CD4-positive, alpha-beta T cell treated with Interleukin-15 for 4 hours (primary cell): ENCODE measurements around the gene SLC7A6.

Experiments used
- DNase-seq: peaks from one replicate; pipeline ENCODE4 v3.0.0-alpha.2; 2020; ENCODE audit warnings: low spot score

The SLC7A6 gene

DNA sequence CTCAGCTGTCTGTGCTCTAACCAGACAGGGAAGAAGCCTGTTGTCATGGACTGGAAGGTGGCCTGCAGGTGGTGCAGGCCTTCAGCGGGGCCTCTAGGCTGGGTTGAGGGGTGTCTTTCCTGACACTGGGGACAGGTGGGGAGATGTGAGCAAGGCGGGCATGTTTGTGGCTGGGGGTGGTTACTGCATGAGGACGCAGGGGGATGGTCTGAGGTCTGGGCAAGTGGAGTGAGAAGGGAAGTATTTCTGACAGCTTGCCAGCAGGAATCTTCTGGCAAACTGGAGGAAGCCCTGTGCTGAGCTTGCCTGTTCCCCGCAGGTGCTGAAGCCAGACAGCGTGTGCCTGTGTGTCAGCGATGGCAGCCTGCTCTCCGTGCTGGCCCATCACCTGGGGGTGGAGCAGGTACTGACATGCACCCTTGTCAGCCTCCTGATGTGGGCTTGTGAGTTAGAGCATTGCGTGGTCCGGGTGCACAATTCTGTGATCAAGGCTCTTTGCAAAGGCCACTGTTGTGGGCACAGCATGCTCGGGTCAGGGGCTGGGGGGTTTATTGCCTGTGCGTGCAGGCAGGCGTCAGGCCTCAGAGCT lies 82.7 kb downstream of the SLC7A6 start:
- no peak for DNase-seq

DNA sequence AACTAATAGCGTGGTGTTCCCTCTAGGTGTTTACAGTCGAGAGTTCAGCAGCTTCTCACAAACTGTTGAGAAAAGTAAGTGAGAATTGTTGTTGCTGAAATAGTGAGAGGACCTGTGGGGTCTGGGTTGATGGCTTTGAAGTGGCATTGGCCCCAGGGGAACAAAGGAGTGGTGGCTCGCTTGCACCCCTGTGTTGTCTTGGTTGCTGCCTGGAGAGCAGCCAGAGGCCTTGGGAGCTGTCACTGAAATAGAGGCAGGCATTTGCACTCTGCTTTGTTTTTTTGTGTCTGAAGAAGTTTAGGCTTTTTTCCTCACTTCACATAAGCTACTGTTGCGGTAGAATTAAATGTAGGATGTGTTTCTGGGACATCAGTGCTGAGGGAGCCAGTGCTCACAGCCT lies 83.3 kb downstream of the SLC7A6 start:
- no peak for DNase-seq

DNA sequence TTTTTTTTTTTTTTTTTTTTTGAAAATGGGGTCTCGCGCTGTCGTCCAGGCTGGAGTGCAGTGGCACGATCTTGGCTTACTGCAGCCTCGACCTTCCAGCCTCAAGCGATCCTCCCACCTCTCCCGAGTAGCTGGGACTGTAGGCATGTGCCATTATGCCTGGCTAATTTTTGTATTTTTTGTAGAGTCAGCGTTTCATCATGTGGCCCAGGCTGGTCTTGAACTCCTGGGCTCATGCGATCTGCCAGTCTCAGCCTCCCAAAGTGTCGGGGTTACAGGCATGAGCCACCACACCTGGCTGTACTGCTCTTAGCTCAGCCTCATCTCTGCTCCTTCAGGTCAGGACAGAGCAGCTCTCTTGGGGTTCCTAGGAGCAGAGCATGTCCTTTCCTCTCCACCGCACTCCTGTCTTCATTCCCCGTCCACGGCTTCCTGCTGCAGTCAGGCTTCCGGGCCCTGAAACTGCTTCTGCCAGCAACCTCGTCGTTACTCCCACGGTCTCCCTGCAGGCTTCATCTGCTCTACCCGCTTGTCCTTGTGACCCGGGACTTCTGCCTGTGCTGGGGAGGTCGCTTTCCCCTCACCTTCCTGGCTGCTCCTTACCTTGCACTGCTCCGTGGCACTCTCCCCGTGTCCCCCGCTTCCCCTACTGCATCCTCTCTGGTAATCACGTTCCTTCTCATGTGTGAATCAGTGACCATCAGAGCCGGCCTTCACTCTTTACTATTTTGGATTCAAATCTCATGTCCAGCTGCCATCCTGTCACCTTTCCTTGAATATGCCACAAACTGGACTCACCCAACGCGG lies 84.5 kb downstream of the SLC7A6 start:
- DNase-seq, result no peak

DNA sequence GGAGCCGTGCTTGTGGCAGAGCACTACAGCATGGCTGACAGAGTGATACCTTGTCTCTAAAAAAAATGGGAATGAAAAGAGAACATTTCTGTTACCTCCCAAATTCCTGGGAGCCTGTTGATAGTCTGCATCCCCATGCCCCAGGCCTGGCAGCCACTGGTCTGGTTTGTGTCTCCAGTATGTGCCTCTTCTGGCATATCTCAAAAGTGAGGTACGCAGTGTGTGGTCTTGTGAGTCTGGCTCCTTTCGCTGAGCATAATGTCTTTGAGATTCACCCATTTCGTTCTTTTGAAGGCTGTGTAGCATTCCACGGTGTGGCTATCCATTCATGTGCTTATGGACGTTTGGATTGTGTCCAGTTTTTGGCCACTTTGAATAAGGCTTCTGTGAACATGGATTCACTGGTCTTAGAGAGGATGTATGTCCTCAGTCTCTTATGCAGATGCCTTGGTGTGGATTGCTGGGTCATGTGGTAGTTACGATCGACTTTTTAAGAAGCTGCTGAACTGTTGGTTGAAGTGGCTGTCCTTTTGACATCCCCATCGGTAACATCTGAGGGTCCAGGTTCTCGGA lies 85.6 kb downstream of the SLC7A6 start:
- DNase-seq, result no peak

DNA sequence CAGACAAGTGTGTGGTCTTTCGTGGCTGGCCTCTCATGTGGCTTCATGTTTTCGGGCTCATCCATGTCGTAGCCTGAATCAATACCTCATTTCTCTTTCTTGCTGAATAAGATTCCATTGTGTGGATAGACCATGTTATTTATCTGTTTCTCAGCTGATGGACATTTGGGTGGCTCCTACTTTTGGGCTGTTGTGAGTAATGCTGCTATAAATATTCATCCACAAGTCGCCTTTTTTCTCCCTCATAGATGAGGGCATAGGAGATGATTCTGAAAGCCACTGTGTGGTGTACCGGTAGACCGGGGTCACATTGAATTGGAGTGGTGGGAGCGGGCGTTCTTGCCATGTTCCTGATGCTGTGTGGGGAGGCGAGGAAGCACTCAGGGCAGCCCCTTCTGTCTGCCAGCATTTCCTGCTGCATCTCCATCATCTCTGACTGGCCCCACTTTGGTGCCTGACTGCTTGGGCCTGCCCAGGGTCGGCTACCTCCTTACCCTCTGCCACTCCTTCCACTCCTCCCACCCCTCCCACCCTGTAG lies 86.6 kb downstream of the SLC7A6 start:
- DNase-seq, result no peak
